Measurements from ENCODE around the gene CLUH. TPM values are rescaled to one million over a fixed set of nuclear protein-coding genes. Genes with fewer than 3 reads are reported as not detected.
A peak's percentile ranks its signal among the peaks of the same experiment; 100 is the strongest.

Gene CLUH
- polyA plus RNA-seq, 1 donor (not counting 4 experiments of a cell fraction or from before 2014, with no cell fraction given) = 24.0 TPM

DNA sequence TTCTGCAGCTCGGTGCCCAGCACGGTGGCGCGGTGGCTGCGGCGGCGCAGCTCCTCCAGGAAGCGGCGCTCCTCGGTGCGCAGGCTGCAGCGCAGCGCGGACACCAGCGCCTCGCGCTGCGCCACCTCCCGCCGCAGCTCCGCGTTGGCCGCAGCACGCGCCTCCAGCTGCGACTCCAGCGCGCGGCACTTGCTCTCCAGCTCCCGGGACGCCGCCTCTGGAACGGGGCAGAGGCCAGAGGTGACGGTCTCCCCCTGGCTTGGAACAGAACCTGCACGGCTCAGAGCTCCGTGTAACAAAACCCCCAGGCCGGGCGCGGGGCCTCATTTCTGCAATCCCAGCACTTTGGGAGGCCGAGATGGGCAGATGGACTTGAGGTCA, 13.2 kb upstream of the CLUH start:
- H3K9me1 ChIP-seq (ENCODE audit: control insufficient read depth, extremely low read depth, insufficient read depth, low read length) = no peaks in the 10 kb centered on the region
- H3K4me1 ChIP-seq (ENCODE audit: control insufficient read depth, extremely low read depth, insufficient read depth, low read length) = no peaks in the 10 kb centered on the region
- H3K4me3 ChIP-seq (ENCODE audit: control insufficient read depth in 2 of 3, extremely low read depth in 1 of 3, insufficient read depth in 2 of 3, low read depth in 1 of 3, low read length in 3 of 3) = no peak overlapping the region
- H3K27me3 ChIP-seq (ENCODE audit: control insufficient read depth, extremely low read depth, insufficient read depth, low read length) = peaks cover 22% of the 10 kb centered on the region
- H3K9ac ChIP-seq (ENCODE audit: control insufficient read depth, extremely low read depth, insufficient read depth, low read length) = no peak overlapping the region
- no peaks in the 10 kb centered on the region for H3K79me2 ChIP-seq (ENCODE audit: control insufficient read depth, insufficient read depth, low read length)
- peak overlapping the region; percentile 33 for H2AFZ ChIP-seq (ENCODE audit: control insufficient read depth, low read length)
- DNase-seq (ENCODE audit: low read depth, low spot score) (no peak), FAIRE-seq (no peak)
- no peaks in the 10 kb centered on the region for H3K9me3 ChIP-seq (ENCODE audit: control insufficient read depth, low read depth, low read length)
- TF ChIP-seq CTCF (optimal IDR thresholded peaks at IDR 0.05 in 1 of 3, IDR thresholded peaks at IDR 0.05 in 1 of 3, conservative IDR thresholded peaks at IDR 0.05 in 1 of 3; ENCODE audit: extremely low read depth in 1 of 3, insufficient read depth in 2 of 3, low read length in 3 of 3) = peak in 2 of 3 experiments; percentile 15 to 69
- TF ChIP-seq EZH2 (IDR thresholded peaks at IDR 0.05; ENCODE audit: low read length) = no peak
- no peak overlapping the region for H3K27ac ChIP-seq (ENCODE audit: control insufficient read depth, insufficient read depth, low read length)
- no peaks in the 10 kb centered on the region for H4K20me1 ChIP-seq (ENCODE audit: control insufficient read depth, extremely low read depth, insufficient read depth, low read length)
- peak overlapping the region; percentile 22 for H3K4me2 ChIP-seq (ENCODE audit: control insufficient read depth, extremely low read depth, insufficient read depth, low read depth, low read length)
- dilution Hi-C loops (cut with MboI; ENCODE audit: extremely low pct_ligation_motif_present, low sequenced_read_pairs) = no loop called here
- no peaks in the 10 kb centered on the region for H3K36me3 ChIP-seq (ENCODE audit: control insufficient read depth in 2 of 2, extremely low read depth in 1 of 2, insufficient read depth in 2 of 2, low read length in 2 of 2)

DNA sequence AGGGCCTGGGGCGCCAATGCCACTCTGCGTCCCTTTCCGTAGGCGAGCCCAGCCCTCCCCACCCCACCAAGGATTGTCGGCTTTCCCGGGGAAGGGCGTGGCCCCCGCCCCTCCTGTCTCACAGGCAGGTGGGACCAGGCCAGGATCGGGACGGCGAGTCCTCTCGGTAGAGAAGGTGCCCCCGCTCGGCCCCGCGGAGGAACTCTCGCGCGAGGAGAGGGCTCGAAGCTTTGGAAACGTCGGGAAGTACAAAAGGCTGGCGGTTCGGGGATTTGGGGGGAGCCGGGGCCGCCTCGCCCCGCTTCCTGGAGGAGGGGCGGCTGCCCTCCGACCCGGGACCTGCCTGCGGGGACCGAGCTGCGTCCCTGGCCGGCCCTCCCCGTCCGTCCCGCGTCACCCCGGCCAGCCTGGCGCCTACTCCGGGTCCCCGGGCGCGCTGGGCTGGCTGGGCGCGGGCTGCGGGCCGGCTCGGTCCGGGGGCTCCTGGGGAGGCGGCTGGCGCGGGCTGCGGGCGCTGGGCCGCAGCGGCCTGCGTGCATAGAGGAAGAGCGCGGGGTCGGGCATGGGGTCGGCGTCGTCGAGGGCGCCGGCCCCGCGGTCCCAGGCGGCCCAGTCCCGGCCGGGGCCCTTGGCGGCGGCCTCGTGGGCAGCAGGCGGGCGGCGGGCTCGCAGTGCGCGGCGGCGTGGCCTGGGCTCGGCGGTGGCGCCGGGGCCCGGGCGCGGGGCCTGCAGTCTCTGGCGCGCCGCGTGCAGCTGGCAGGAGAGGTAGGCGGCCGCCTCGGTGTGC, 12.6 kb upstream of the CLUH start:
- TF ChIP-seq CTCF (optimal IDR thresholded peaks at IDR 0.05 in 1 of 3, IDR thresholded peaks at IDR 0.05 in 1 of 3, conservative IDR thresholded peaks at IDR 0.05 in 1 of 3; ENCODE audit: extremely low read depth in 1 of 3, insufficient read depth in 2 of 3, low read length in 3 of 3) (no peak), EZH2 (IDR thresholded peaks at IDR 0.05; ENCODE audit: low read length) (peak; percentile 47)
- H3K36me3 ChIP-seq (ENCODE audit: control insufficient read depth in 2 of 2, extremely low read depth in 1 of 2, insufficient read depth in 2 of 2, low read length in 2 of 2) = no peaks in the 10 kb centered on the region

More for the DNA sequence above, 12.6 kb upstream of the CLUH start:
- peaks cover 22% of the 10 kb centered on the region for H3K27me3 ChIP-seq (ENCODE audit: control insufficient read depth, extremely low read depth, insufficient read depth, low read length)
- H2AFZ ChIP-seq (ENCODE audit: control insufficient read depth, low read length) = peak overlapping the region; percentile 33
- no peak overlapping the region for H3K9ac ChIP-seq (ENCODE audit: control insufficient read depth, extremely low read depth, insufficient read depth, low read length)
- FAIRE-seq = no peak
- DNase-seq (ENCODE audit: low read depth, low spot score) = no peak
- no peaks in the 10 kb centered on the region for H3K9me3 ChIP-seq (ENCODE audit: control insufficient read depth, low read depth, low read length)
- dilution Hi-C loops (cut with MboI; ENCODE audit: extremely low pct_ligation_motif_present, low sequenced_read_pairs) = no loop called here
- no peaks in the 10 kb centered on the region for H3K4me1 ChIP-seq (ENCODE audit: control insufficient read depth, extremely low read depth, insufficient read depth, low read length)
- H3K27ac ChIP-seq (ENCODE audit: control insufficient read depth, insufficient read depth, low read length) = no peak overlapping the region
- peak overlapping the region; percentile 32 for H3K4me2 ChIP-seq (ENCODE audit: control insufficient read depth, extremely low read depth, insufficient read depth, low read depth, low read length)
- no peaks in the 10 kb centered on the region for H4K20me1 ChIP-seq (ENCODE audit: control insufficient read depth, extremely low read depth, insufficient read depth, low read length)
- H3K79me2 ChIP-seq (ENCODE audit: control insufficient read depth, insufficient read depth, low read length) = no peaks in the 10 kb centered on the region
- H3K9me1 ChIP-seq (ENCODE audit: control insufficient read depth, extremely low read depth, insufficient read depth, low read length) = no peaks in the 10 kb centered on the region
- H3K4me3 ChIP-seq (ENCODE audit: control insufficient read depth in 2 of 3, extremely low read depth in 1 of 3, insufficient read depth in 2 of 3, low read depth in 1 of 3, low read length in 3 of 3) = no peak overlapping the region

Data from keratinocyte (primary cell).